RWPE2 (cell line): ENCODE data around the gene SUGCT.

Experiments used
- ATAC-seq: fragments of 200-7000 bp; cut with Tn5 transposase; 3 replicates; pipeline ENCODE4 v1.9.1; 2021; ENCODE audit warnings: low read depth
- DNase-seq: peaks from one replicate; pipeline ENCODE4 v3.0.0-alpha.2; 2020; ENCODE audit warnings: low spot score
- H3K27ac ChIP-seq: fragments of 450-650 bp; 2 replicates; pipeline ENCODE4 v1.5.1; 2017; ENCODE audit warnings: mild to moderate bottlenecking; ENCODE audit not compliant: poor library complexity, severe bottlenecking
- H3K27me3 ChIP-seq: fragments of 250-450 bp; sonication (Bioruptor Pico); 2 replicates; pipeline ENCODE4 v1.5.1; 2021; ENCODE audit warnings: mild to moderate bottlenecking, moderate library complexity; ENCODE audit not compliant: insufficient read depth, poor library complexity, severe bottlenecking
- H3K36me3 ChIP-seq: fragments of 250-450 bp; sonication (Bioruptor Pico); 2 replicates; pipeline ENCODE4 v1.5.1; 2020; ENCODE audit warnings: low read depth, mild to moderate bottlenecking, moderate library complexity
- H3K4me1 ChIP-seq: fragments of 250-450 bp; sonication (Bioruptor Pico); 2 replicates; pipeline ENCODE4 v1.5.1; 2021; ENCODE audit warnings: mild to moderate bottlenecking, moderate library complexity; ENCODE audit not compliant: insufficient read depth, poor library complexity, severe bottlenecking
- H3K4me3 ChIP-seq: fragments of 250-450 bp; sonication (Bioruptor Pico); 2 replicates; pipeline ENCODE4 v1.5.1; 2021; ENCODE audit warnings: mild to moderate bottlenecking, moderate library complexity; ENCODE audit not compliant: severe bottlenecking
- H3K9me3 ChIP-seq: fragments of 250-450 bp; sonication (Bioruptor Pico); 2 replicates; pipeline ENCODE4 v1.5.1; 2021; ENCODE audit warnings: mild to moderate bottlenecking, moderate library complexity; ENCODE audit not compliant: severe bottlenecking
- CTCF ChIP-seq: fragments of 450-650 bp; IDR thresholded peaks from one replicate; pipeline ENCODE4 v1.5.1; 2017; ENCODE audit warnings: mild to moderate bottlenecking, moderate library complexity; ENCODE audit not compliant: poor library complexity, severe bottlenecking

Gene SUGCT

GRCh38 chr7:40796723-40797122 lies 661.9 kb downstream of the SUGCT start:
- Histone ChIP-seq H3K9me3 (no peaks in the 10 kb centered on the region), H3K27me3 (no peaks in the 10 kb centered on the region), H3K4me3 (no peak overlapping the region), H3K27ac (no peak overlapping the region), H3K4me1 (no peaks in the 10 kb centered on the region), H3K36me3 (no peaks in the 10 kb centered on the region)
- TF ChIP-seq CTCF, result no peak
- DNase-seq (no peak), ATAC-seq (no peak)

DNA sequence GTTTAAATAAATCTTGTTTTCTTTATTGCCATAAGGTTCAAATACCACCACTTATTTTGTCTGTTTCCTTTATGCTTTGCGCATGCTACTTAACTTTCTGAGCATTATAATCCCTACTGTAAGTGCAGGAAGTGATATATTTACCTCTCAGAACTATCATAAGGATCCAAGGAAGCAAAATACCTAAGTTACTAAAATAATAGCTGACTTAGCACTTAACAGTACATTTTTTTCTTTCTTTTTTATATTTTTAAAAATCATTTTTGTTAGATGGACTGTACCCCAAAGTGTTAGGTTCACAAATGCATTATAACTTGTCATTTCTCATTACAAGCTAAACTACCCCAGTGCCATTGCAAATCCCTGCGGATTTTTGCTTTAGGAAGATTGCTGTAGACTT lies 663.8 kb downstream of the SUGCT start:
- H3K27me3 ChIP-seq, result no peaks in the 10 kb centered on the region
- H3K9me3 ChIP-seq, result no peaks in the 10 kb centered on the region
- no peaks in the 10 kb centered on the region for H3K4me1 ChIP-seq
- no peak for ATAC-seq
- no peak for TF ChIP-seq CTCF
- DNase-seq, result no peak
- no peaks in the 10 kb centered on the region for H3K36me3 ChIP-seq
- H3K27ac ChIP-seq, result no peak overlapping the region
- H3K4me3 ChIP-seq, result no peak overlapping the region

DNA sequence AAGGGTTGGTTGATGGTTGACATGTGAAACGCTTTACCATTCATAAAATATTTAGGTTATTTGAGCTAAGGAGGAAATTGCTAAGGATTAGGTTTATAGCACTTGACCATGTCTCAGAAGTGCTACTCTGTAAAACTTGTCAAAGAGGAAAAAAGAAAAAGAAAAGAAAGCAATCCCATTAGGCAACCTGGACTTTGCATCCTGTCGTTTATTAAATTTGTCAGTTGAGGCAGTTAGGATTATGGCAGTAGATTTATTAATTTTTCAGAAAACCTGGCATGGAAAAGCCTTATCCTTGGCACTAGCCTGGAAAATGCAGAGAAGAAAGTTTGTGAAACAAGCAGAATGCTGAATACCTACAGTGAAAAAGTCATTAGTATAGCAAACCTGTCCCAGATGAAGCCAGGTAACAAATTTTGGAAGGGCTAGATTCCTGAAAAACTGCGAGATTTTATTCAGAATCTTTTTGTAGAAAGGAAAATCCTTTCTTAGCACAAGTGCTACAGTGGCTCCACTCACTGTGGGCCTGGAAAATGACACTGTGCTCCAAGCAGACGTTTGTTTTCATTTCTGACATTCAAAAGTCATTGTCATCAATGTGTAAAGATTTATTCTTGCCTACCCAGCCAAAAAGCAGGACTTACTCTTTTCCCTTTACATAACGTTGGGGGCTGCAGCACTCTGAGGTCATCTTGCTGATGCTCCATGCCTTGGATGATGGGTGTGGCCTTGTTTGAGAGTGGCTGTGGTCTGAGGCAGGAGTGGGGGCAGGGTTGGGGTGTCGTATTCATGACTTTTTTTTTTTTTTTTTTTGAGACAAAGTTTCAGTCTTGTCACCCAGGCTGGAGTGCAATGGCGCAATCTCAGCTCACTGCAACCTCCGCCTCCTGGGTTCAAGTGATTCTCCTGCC lies 664.9 kb downstream of the SUGCT start:
- no peak overlapping the region for H3K27ac ChIP-seq
- DNase-seq (no peak), ATAC-seq (no peak)
- no peaks in the 10 kb centered on the region for H3K27me3 ChIP-seq
- no peaks in the 10 kb centered on the region for H3K9me3 ChIP-seq
- no peak overlapping the region for H3K4me3 ChIP-seq
- no peaks in the 10 kb centered on the region for H3K4me1 ChIP-seq
- H3K36me3 ChIP-seq, result no peaks in the 10 kb centered on the region
- TF ChIP-seq CTCF, result no peak

DNA sequence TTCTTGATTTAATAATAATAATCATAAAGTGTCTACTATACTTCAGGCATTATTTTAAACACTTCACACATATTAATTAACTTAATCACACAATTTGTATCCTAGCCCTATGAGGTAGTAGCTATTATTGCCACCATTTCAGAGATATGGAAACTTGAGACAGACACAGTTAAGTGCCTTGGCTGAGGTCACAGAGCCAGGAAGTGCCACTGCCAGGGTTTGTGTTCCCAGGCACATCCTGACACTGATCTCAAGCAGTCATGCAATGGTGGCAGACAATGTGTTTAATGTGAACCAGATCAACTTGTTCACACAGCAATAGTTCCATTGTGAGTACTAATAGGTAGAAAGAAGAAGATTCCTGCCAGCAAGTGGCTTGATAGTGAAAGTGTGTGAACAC lies 666.0 kb downstream of the SUGCT start:
- Histone ChIP-seq H3K27me3 (no peaks in the 10 kb centered on the region), H3K36me3 (no peaks in the 10 kb centered on the region), H3K9me3 (no peaks in the 10 kb centered on the region), H3K4me3 (no peak overlapping the region), H3K27ac (no peak overlapping the region), H3K4me1 (no peaks in the 10 kb centered on the region)
- DNase-seq (no peak), ATAC-seq (no peak)
- TF ChIP-seq CTCF, result no peak

DNA sequence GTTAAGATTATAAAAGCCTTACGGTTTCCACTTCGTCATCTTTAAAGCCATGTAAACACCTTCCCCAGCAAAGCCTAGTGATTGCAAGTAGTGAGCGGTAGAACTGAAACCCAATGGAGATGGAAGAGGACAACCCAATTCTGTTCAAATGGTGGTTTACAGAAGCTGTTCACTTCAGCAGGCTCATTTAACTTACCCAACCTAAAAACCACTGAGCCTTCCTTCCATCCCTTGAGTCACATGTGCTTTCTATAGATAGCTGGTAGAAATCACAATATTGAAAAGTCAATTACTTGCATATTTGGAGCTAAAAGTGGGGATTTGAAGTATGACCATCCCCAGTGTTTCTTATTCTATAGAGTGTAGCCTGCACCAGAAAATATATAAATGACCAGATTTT lies 667.7 kb downstream of the SUGCT start:
- no peak for DNase-seq
- Histone ChIP-seq H3K4me1 (no peaks in the 10 kb centered on the region), H3K27me3 (no peaks in the 10 kb centered on the region), H3K4me3 (no peak overlapping the region), H3K27ac (no peak overlapping the region), H3K9me3 (no peaks in the 10 kb centered on the region), H3K36me3 (no peaks in the 10 kb centered on the region)
- TF ChIP-seq CTCF, result no peak
- no peak for ATAC-seq
